Spleen (tissue), 7 donors: Measurements from ENCODE around the gene RNF214.

Experiments used
- POLR2A ChIP-seq, 3 donors: fragments of 450-650 bp; IDR thresholded peaks; one replicate each; pipeline ENCODE4 v1.5.1; 2017; ENCODE audit warnings: antibody characterized with exemption in 3 of 3, mild to moderate bottlenecking in 1 of 3
- POLR2AphosphoS5 ChIP-seq, 3 donors: sonication (generic); formaldehyde crosslinking; IDR thresholded peaks; one replicate each; pipeline ENCODE4 v1.5.1; 2017; ENCODE audit warnings: antibody characterized with exemption in 3 of 3
- TF ChIP-seq, protein P1 (sequence below), 11 experiments: fragments of 200-600 bp in 7 of 11; fragments of 450-650 bp in 4 of 11; sonication (generic) in 4 of 11; IDR thresholded peaks in 8 of 11; conservative IDR thresholded peaks in 3 of 11; 1 replicate in 7 of 11; 2 replicates in 4 of 11; pipeline versions ENCODE4 v1.4.0 to v1.8.0; 2016 to 2021; ENCODE audit warnings: antibody characterized with exemption in 11 of 11, inconsistent platforms in 4 of 11, mild to moderate bottlenecking in 1 of 11
- donor health status: DM: no; HTN: no; CAD: no; lungs with moderate emphysema.
- donor health status: DM: no; HTN: no; CAD: no.
- donor health status: DM: no; HTN: no; CAD: no.

DNA sequence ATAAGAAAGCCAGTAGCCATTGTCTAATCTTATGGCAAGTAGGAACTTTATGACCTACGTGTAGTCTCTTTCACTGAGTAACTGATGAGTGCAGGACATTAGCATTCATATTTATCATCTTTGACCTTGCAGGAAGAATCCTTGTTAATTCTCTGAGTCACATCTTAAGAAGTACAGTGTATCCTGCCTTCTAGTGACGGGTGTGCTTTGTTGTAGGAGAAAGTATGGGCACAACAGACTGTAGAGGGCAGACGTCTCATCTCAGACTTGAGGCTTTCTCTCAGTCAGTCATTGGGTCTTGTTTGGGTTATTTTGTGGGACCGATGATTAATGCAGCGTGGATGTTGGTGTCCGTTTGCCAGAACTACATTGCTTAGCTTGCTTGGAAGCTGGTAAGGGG, 6.8 kb downstream of the RNF214 start:
- TF ChIP-seq, protein P1, sequence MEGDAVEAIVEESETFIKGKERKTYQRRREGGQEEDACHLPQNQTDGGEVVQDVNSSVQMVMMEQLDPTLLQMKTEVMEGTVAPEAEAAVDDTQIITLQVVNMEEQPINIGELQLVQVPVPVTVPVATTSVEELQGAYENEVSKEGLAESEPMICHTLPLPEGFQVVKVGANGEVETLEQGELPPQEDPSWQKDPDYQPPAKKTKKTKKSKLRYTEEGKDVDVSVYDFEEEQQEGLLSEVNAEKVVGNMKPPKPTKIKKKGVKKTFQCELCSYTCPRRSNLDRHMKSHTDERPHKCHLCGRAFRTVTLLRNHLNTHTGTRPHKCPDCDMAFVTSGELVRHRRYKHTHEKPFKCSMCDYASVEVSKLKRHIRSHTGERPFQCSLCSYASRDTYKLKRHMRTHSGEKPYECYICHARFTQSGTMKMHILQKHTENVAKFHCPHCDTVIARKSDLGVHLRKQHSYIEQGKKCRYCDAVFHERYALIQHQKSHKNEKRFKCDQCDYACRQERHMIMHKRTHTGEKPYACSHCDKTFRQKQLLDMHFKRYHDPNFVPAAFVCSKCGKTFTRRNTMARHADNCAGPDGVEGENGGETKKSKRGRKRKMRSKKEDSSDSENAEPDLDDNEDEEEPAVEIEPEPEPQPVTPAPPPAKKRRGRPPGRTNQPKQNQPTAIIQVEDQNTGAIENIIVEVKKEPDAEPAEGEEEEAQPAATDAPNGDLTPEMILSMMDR (IDR thresholded peaks at IDR 0.05 in 8 of 11, conservative IDR thresholded peaks at IDR 0.05 in 3 of 11) = no peak
- TF ChIP-seq POLR2A (IDR thresholded peaks at IDR 0.05) (no peak), POLR2AphosphoS5 (IDR thresholded peaks at IDR 0.05) (no peak)
